ENCODE data around the gene SMAD1. TPM values are rescaled to one million over a fixed set of nuclear protein-coding genes. Genes with fewer than 3 reads are reported as not detected.
A peak's percentile ranks its signal among the peaks of the same experiment; 100 is the strongest.

SMAD1 gene
- total RNA-seq, 2 donors from 2014 or later = 40.4 to 47.3 TPM

DNA sequence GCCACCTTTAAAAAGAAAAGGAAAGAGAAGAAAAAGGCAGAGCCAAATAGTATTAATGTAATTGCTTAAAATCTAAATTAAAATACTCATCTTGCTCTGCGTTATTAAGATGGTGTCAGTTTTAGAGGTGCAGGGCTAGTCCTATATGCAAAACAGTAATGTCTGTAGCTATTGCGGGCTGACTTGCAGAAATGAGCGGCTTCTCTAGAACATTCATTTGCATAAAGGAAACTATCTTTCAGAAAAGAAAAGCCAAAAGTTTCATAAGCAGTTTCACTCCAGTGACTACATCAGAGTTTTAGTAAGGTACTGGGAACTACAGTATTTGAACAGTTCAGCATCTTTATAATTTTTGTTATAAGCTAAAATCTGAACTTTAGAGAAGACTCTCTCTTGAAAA, 6.0 kb downstream of the SMAD1 start:
- DNase-seq = no peak
- no peak overlapping the region for H3K27ac ChIP-seq
- H3K4me3 ChIP-seq = no peak overlapping the region
- H3K36me3 ChIP-seq = no peaks in the 10 kb centered on the region
- no peak for TF ChIP-seq CTCF (IDR thresholded peaks at IDR 0.05)
- peaks cover 3% of the 10 kb centered on the region for H3K4me1 ChIP-seq
- H3K9ac ChIP-seq (ENCODE audit: low read depth in 2 of 2, low read length in 2 of 2) = no peak overlapping the region
- H3K9me3 ChIP-seq = no peaks in the 10 kb centered on the region
- intact Hi-C loops (cut with DNase I) = no loop called here
- H3K27me3 ChIP-seq = no peaks in the 10 kb centered on the region

GRCh38 chr4:145488310-145488709, 6.7 kb downstream of the SMAD1 start:
- intact Hi-C loops (cut with DNase I) = no loop called here
- no peak for DNase-seq
- Histone ChIP-seq H3K27me3 (no peaks in the 10 kb centered on the region), H3K4me3 (no peak overlapping the region), H3K27ac (no peak overlapping the region), H3K9ac (ENCODE audit: low read depth in 2 of 2, low read length in 2 of 2) (no peak overlapping the region), H3K36me3 (no peaks in the 10 kb centered on the region), H3K4me1 (peaks cover 7% of the 10 kb centered on the region), H3K9me3 (no peaks in the 10 kb centered on the region)
- no peak for TF ChIP-seq CTCF (IDR thresholded peaks at IDR 0.05)

- H3K27ac ChIP-seq = no peak overlapping the region
- no peak overlapping the region for H3K9ac ChIP-seq (ENCODE audit: low read depth in 2 of 2, low read length in 2 of 2)
- no peak for TF ChIP-seq CTCF (IDR thresholded peaks at IDR 0.05)
- no peaks in the 10 kb centered on the region for H3K9me3 ChIP-seq
- DNase-seq = no peak
- H3K27me3 ChIP-seq = no peaks in the 10 kb centered on the region
- peaks cover 11% of the 10 kb centered on the region for H3K4me1 ChIP-seq
- no peak overlapping the region for H3K4me3 ChIP-seq
- intact Hi-C loops (cut with DNase I) = no loop called here
- H3K36me3 ChIP-seq = no peaks in the 10 kb centered on the region
Measured at GRCh38 chr4:145489556-145489955, 7.9 kb downstream of the SMAD1 start.

DNA sequence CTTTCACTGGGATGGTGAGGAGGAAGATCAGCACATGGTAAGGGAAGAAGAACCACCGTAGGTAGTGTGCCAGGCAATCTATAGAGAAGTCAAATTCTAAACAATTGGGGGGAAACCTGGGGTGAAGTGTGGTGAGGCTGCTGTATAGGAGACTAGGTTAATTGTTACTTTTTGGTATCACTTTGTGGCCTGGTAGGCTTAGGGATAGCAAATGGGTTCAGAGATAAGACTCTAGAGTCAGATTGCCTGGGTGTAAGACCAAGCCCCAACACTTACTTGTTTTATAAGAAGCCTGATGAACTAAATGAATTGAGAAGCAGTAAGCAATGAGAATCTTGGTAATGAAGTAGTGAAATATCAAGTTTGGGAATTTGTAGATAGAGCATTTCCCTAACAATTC, 8.7 kb downstream of the SMAD1 start:
- H3K9me3 ChIP-seq = no peaks in the 10 kb centered on the region
- H3K4me1 ChIP-seq = peaks cover 11% of the 10 kb centered on the region
- H3K27ac ChIP-seq = no peak overlapping the region
- intact Hi-C loops (cut with DNase I) = no loop called here
- H3K4me3 ChIP-seq = no peak overlapping the region
- TF ChIP-seq CTCF (IDR thresholded peaks at IDR 0.05) = no peak
- no peaks in the 10 kb centered on the region for H3K36me3 ChIP-seq
- H3K27me3 ChIP-seq = no peaks in the 10 kb centered on the region
- no peak overlapping the region for H3K9ac ChIP-seq (ENCODE audit: low read depth in 2 of 2, low read length in 2 of 2)
- DNase-seq = no peak

GRCh38 chr4:145490796-145491195, 9.1 kb downstream of the SMAD1 start:
- no peak for TF ChIP-seq CTCF (IDR thresholded peaks at IDR 0.05)
- H3K9ac ChIP-seq (ENCODE audit: low read depth in 2 of 2, low read length in 2 of 2) = no peak overlapping the region
- H3K4me3 ChIP-seq = no peak overlapping the region
- H3K4me1 ChIP-seq = peaks cover 11% of the 10 kb centered on the region
- no peaks in the 10 kb centered on the region for H3K9me3 ChIP-seq
- DNase-seq = no peak
- H3K36me3 ChIP-seq = no peaks in the 10 kb centered on the region
- no peaks in the 10 kb centered on the region for H3K27me3 ChIP-seq
- intact Hi-C loops (cut with DNase I) = no loop called here
- H3K27ac ChIP-seq = no peak overlapping the region

- H3K27ac ChIP-seq = no peak overlapping the region
- no peaks in the 10 kb centered on the region for H3K9me3 ChIP-seq
- H3K4me1 ChIP-seq = peaks cover 11% of the 10 kb centered on the region
- intact Hi-C loops (cut with DNase I) = no loop called here
- H3K36me3 ChIP-seq = no peaks in the 10 kb centered on the region
- peak; percentile 37 for DNase-seq
- H3K27me3 ChIP-seq = no peaks in the 10 kb centered on the region
- TF ChIP-seq CTCF (IDR thresholded peaks at IDR 0.05) = no peak
- H3K4me3 ChIP-seq = no peak overlapping the region
- H3K9ac ChIP-seq (ENCODE audit: low read depth in 2 of 2, low read length in 2 of 2) = no peak overlapping the region
Measured at GRCh38 chr4:145492376-145492775, 10.7 kb downstream of the SMAD1 start.

Data from colonic mucosa (tissue), 4 donors.